NCI-H2107 treated with DMSO at 0.1 percent for 48 hours (cell line): ENCODE data around the gene C6orf52.

Experiments used
- DNase-seq: peaks from one replicate; lab custom pipeline; 2025; ENCODE audit not compliant: unreplicated experiment; lab: John Stamatoyannopoulos, UW

The C6orf52 gene

GRCh38 chr6:10658910-10659698 lies 35.3 kb downstream of the C6orf52 start:
- DNase-seq = no peak

- DNase-seq = no peak
These were observed 38.8 kb downstream of the C6orf52 start for GRCh38 chr6:10655508-10656055.

- no peak for DNase-seq
These were observed 50.2 kb downstream of the C6orf52 start for GRCh38 chr6:10644225-10644624.

- no peak for DNase-seq
These were observed 51.2 kb downstream of the C6orf52 start for GRCh38 chr6:10643201-10643651.

- no peak for DNase-seq
These were observed 52.9 kb downstream of the C6orf52 start for GRCh38 chr6:10641528-10641927.

- DNase-seq = no peak
These were observed 54.0 kb downstream of the C6orf52 start for GRCh38 chr6:10640412-10640811.

DNA sequence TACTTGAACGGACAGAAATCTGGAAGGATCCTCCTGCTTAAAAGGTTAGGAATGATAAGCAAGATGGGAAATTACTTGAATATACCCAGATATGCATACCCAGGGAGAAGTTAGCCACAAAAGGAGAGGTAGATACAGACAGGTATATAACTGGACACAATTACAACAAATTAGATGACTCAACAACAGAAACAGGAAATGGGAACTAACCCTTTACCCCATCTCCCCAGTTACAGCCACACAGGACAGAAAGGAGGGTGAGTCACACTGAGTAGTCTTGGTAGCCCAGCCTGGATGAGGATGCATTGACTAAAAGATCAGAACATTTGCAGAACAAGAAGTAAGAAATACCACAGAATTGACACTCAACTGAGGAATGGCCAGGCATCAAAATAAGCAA lies 61.2 kb downstream of the C6orf52 start:
- no peak for DNase-seq

GRCh38 chr6:10630178-10630577 lies 64.2 kb downstream of the C6orf52 start:
- DNase-seq = no peak

GRCh38 chr6:10627800-10628199 lies 66.6 kb downstream of the C6orf52 start:
- no peak for DNase-seq

- no peak for DNase-seq
These were observed 68.2 kb downstream of the C6orf52 start for GRCh38 chr6:10626154-10626741.

- no peak for DNase-seq
These were observed 69.6 kb downstream of the C6orf52 start for GRCh38 chr6:10624836-10625235.

DNA sequence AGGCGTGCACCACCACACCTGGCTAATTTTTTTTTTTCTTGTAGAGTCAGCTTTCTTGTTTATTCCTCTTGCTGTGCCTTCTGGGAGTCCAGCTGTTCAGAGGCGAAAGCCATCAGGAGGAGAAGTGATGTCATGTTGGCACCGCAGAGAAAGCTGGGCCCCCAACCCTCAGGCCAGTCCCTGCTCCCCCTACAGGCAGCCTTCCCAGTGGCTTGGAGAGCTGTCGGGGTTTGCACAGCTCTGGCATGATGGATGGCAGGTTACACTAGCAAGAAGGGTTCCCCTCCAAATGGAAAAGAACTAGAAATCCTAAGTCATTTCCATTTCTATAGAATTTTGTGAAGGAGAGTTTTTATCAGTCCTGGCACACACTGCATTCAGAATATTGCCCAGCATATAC lies 72.6 kb downstream of the C6orf52 start:
- no peak for DNase-seq
